SK-N-SH treated with all-trans-retinoic acid at 6 μM for 48 hours (cell line): ENCODE data around the gene DPP10.

Experiments used
- PPARA ChIP-seq: fragments of 250-450 bp; sonication (Bioruptor Pico); IDR thresholded peaks from 2 replicates; pipeline ENCODE4 v1.5.0; 2020; ENCODE audit warnings: mild to moderate bottlenecking, borderline replicate concordance
- ZFP30 ChIP-seq: fragments of 450-650 bp; formaldehyde crosslinking; IDR thresholded peaks from 2 replicates; pipeline ENCODE4 v1.5.0; 2022; ENCODE audit warnings: mild to moderate bottlenecking, moderate library complexity
- TF ChIP-seq, protein P1 (sequence below): fragments of 250-450 bp; sonication (Bioruptor Pico); IDR thresholded peaks from 2 replicates; pipeline ENCODE4 v1.8.0; 2020; ENCODE audit warnings: mild to moderate bottlenecking, moderate library complexity, borderline replicate concordance

DNA sequence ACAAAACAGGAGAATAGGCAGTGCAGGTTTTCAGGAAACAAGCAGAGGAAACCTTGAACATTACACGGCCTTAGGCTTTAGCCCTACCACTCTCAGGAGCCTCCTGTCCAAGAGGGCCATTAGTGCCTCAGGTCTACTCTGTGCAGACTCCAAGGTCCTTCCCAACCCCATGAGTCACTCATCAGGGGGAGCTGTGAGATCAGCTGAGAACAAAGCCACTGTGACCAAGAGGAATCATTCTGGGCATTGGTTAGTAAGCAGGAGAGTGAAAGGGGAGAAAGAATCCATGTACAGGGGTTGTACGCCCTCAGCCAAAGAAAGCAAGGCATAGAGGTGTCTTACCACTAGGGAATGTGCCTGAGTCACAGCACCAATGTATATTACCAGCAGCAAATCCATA lies 680.3 kb downstream of the DPP10 start:
- TF ChIP-seq ZFP30 (CRISPR knock-in tag) = no peak
- TF ChIP-seq, protein P1, sequence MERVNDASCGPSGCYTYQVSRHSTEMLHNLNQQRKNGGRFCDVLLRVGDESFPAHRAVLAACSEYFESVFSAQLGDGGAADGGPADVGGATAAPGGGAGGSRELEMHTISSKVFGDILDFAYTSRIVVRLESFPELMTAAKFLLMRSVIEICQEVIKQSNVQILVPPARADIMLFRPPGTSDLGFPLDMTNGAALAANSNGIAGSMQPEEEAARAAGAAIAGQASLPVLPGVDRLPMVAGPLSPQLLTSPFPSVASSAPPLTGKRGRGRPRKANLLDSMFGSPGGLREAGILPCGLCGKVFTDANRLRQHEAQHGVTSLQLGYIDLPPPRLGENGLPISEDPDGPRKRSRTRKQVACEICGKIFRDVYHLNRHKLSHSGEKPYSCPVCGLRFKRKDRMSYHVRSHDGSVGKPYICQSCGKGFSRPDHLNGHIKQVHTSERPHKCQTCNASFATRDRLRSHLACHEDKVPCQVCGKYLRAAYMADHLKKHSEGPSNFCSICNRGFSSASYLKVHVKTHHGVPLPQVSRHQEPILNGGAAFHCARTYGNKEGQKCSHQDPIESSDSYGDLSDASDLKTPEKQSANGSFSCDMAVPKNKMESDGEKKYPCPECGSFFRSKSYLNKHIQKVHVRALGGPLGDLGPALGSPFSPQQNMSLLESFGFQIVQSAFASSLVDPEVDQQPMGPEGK = no peak
- no peak for TF ChIP-seq PPARA (CRISPR knock-in tag)
